Breast epithelium (tissue), 4 donors: Measurements from ENCODE around the gene SV2C. TPM values are rescaled to one million over a fixed set of nuclear protein-coding genes. Genes with fewer than 3 reads are reported as not detected.
A peak's percentile ranks its signal among the peaks of the same experiment; 100 is the strongest.

ENCODE experiments used
- DNase-seq, 2 donors: peaks; one replicate each; pipeline ENCODE4 v3.0.0-alpha.2; 2019; ENCODE audit warnings: low spot score in 2 of 2
- H3K27ac ChIP-seq, 2 donors: fragments of 200-600 bp; sonication (generic) in 1 of 2; one replicate each; pipeline ENCODE4 v1.5.1; 2016 to 2019; ENCODE audit warnings: mild to moderate bottlenecking in 1 of 2
- H3K27me3 ChIP-seq, 2 donors: fragments of 200-600 bp; sonication (generic) in 1 of 2; one replicate each; pipeline versions ENCODE4 v1.5.1 to v1.6.0; 2017 to 2019; ENCODE audit warnings: control low read depth in 1 of 2, mild to moderate bottlenecking in 1 of 2
- H3K36me3 ChIP-seq: fragments of 200-600 bp; one replicate; pipeline ENCODE4 v1.5.1; 2019
- H3K4me1 ChIP-seq, 2 donors: fragments of 200-600 bp; sonication (generic); one replicate each; pipeline ENCODE4 v1.5.1; 2016 to 2019; ENCODE audit warnings: control low read depth in 1 of 2
- H3K4me3 ChIP-seq, 3 donors: fragments of 200-600 bp; sonication (generic); 1 replicate in 2 of 3; 2 replicates in 1 of 3; pipeline ENCODE4 v1.5.1; 2016 to 2019; ENCODE audit warnings: mild to moderate bottlenecking in 3 of 3, moderate library complexity in 2 of 3
- H3K9me3 ChIP-seq, 2 donors: fragments of 200-600 bp; sonication (generic) in 1 of 2; one replicate each; pipeline ENCODE4 v1.5.1; 2016 to 2019; ENCODE audit warnings: control low read depth in 1 of 2
- CTCF ChIP-seq, 3 donors: fragments of 450-650 bp; IDR thresholded peaks; one replicate each; pipeline ENCODE4 v1.5.1; 2016 to 2017; ENCODE audit warnings: antibody characterized with exemption in 3 of 3, mild to moderate bottlenecking in 3 of 3, moderate library complexity in 3 of 3
- POLR2A ChIP-seq: fragments of 450-650 bp; IDR thresholded peaks from one replicate; pipeline ENCODE4 v1.6.1; 2016; ENCODE audit warnings: antibody characterized with exemption, mild to moderate bottlenecking, moderate library complexity
- POLR2AphosphoS5 ChIP-seq, 3 donors: sonication (generic); formaldehyde crosslinking; IDR thresholded peaks; one replicate each; pipeline ENCODE4 v1.6.1; 2017; ENCODE audit warnings: antibody characterized with exemption in 3 of 3
- intact Hi-C: fragments of 100-400 bp; cut with DNase I; formaldehyde crosslinking; loops from one replicate; pipeline ENCODE4 v1.15.1; 2023; ENCODE audit warnings: low total_unique reads
- total RNA-seq, 3 donors: library from RNA; depleted of rRNA; stranded (reverse); fragments of >200 nt; gene quantifications; one replicate each; pipeline ENCODE4 v1.1.0, GENCODE V29; 2016

The SV2C gene
- total RNA-seq, 3 donors from 2014 or later = 0.32 to 1.3 (median 0.59) TPM

- TF ChIP-seq POLR2AphosphoS5 (IDR thresholded peaks at IDR 0.05) (no peak), POLR2A (no peak), CTCF (IDR thresholded peaks at IDR 0.05) (no peak)
- Histone ChIP-seq H3K4me3 (no peak overlapping the region), H3K9me3 (no peaks in the 10 kb centered on the region), H3K27me3 (no peaks in the 10 kb centered on the region), H3K27ac (peak overlapping the region in 1 of 2 donors; percentile 22), H3K36me3 (no peaks in the 10 kb centered on the region), H3K4me1 (no peaks in the 10 kb centered on the region)
- no peak for DNase-seq
- intact Hi-C loops = loop anchor here (5.0 kb wide), 1 partner anchor 571 kb away; no protein-coding TSS in a partner anchor
Observed at GRCh38 chr5:76326577-76327302, 243.6 kb downstream of the SV2C start.

- Histone ChIP-seq H3K27ac (no peak overlapping the region), H3K27me3 (no peaks in the 10 kb centered on the region), H3K36me3 (no peaks in the 10 kb centered on the region), H3K4me1 (no peaks in the 10 kb centered on the region), H3K4me3 (no peak overlapping the region), H3K9me3 (no peaks in the 10 kb centered on the region)
- no peak for TF ChIP-seq POLR2AphosphoS5 (IDR thresholded peaks at IDR 0.05)
- no peak for TF ChIP-seq CTCF (IDR thresholded peaks at IDR 0.05)
- TF ChIP-seq POLR2A = no peak
- DNase-seq = no peak
- intact Hi-C loops = loop anchor here (5.0 kb wide), 1 partner anchor 568 kb away; no protein-coding TSS in a partner anchor
Observed at GRCh38 chr5:76329346-76329745, 246.2 kb downstream of the SV2C start.

- Histone ChIP-seq H3K4me1 (no peaks in the 10 kb centered on the region), H3K4me3 (no peak overlapping the region), H3K27ac (no peak overlapping the region), H3K36me3 (no peaks in the 10 kb centered on the region), H3K9me3 (no peaks in the 10 kb centered on the region), H3K27me3 (no peaks in the 10 kb centered on the region)
- DNase-seq = no peak
- intact Hi-C loops = no loop called here
- TF ChIP-seq POLR2AphosphoS5 (IDR thresholded peaks at IDR 0.05) = no peak
- no peak for TF ChIP-seq CTCF (IDR thresholded peaks at IDR 0.05)
- no peak for TF ChIP-seq POLR2A
Observed at GRCh38 chr5:76331126-76331525, 247.9 kb downstream of the SV2C start.

GRCh38 chr5:76332102-76332501 lies 248.9 kb downstream of the SV2C start:
- DNase-seq = no peak
- intact Hi-C loops = no loop called here
- H3K4me1 ChIP-seq = no peaks in the 10 kb centered on the region

More at GRCh38 chr5:76332102-76332501, 248.9 kb downstream of the SV2C start:
- no peaks in the 10 kb centered on the region for H3K9me3 ChIP-seq
- H3K27ac ChIP-seq = no peak overlapping the region
- TF ChIP-seq POLR2AphosphoS5 (IDR thresholded peaks at IDR 0.05) (no peak), POLR2A (no peak), CTCF (IDR thresholded peaks at IDR 0.05) (no peak)
- no peak overlapping the region for H3K4me3 ChIP-seq
- H3K36me3 ChIP-seq = no peaks in the 10 kb centered on the region
- H3K27me3 ChIP-seq = no peaks in the 10 kb centered on the region
